ENCODE results near the gene CITED4. TPM values are rescaled to one million over a fixed set of nuclear protein-coding genes. Genes with fewer than 3 reads are reported as not detected.
A peak's percentile ranks its signal among the peaks of the same experiment; 100 is the strongest.

Gene CITED4
- 10 to 100 TPM in 3 of 4 donors, 1 to 10 TPM in 1; 9.2 to 15.6 (median 14.1) TPM for total RNA-seq

- TF ChIP-seq CTCF (IDR thresholded peaks at IDR 0.05) (peak in 2 of 4 experiments; percentile 42 to 49), POLR2A (IDR thresholded peaks at IDR 0.05) (peak; percentile 94 to 97), POLR2AphosphoS5 (IDR thresholded peaks at IDR 0.05) (peak; percentile 96), EP300 (IDR thresholded peaks at IDR 0.05) (no peak)
- Histone ChIP-seq H3K4me1 (peaks cover 0 to 43% (median 5%) of the 10 kb centered on the region in 3 donors), H3K27me3 (no peaks in the 10 kb centered on the region), H3K4me3 (peak within 1 kb of the TSS; percentile 39 to 93), H3K36me3 (no peaks in the 10 kb centered on the region), H3K27ac (peak within 1 kb of the TSS; percentile 48 to 95 (median 87)), H3K9me3 (no peaks in the 10 kb centered on the region)
- peak; percentile 97 for ATAC-seq
- WGBS, 2 donors (ENCODE audit: low coverage in 1 of 2): 0 to 100% methylated on average over 1 to 9 of the region's 75 CpGs
Observed at GRCh38 chr1:40862008-40862863, at the start of gene CITED4. Gene CITED4 (minus strand): TSS chr1:40862363. CDS start chr1:40862127, 236 bp downstream.

- no peak for ATAC-seq
- Histone ChIP-seq H3K4me1 (no peaks in the 10 kb centered on the region), H3K9me3 (no peaks in the 10 kb centered on the region), H3K27ac (no peak overlapping the region), H3K4me3 (no peak overlapping the region), H3K27me3 (no peaks in the 10 kb centered on the region), H3K36me3 (no peaks in the 10 kb centered on the region)
- 51 to 55% methylated on average over 3 of the region's 3 CpGs for WGBS, 2 donors (ENCODE audit: low coverage in 1 of 2)
- no peak for TF ChIP-seq POLR2A (IDR thresholded peaks at IDR 0.05)
- no peak for TF ChIP-seq EP300 (IDR thresholded peaks at IDR 0.05)
- no peak for TF ChIP-seq POLR2AphosphoS5 (IDR thresholded peaks at IDR 0.05)
- no peak for TF ChIP-seq CTCF (IDR thresholded peaks at IDR 0.05)
Observed at GRCh38 chr1:40911105-40911504, 48.9 kb upstream of the CITED4 start.

GRCh38 chr1:40909281-40909680, 47.1 kb upstream of the CITED4 start:
- WGBS, 2 donors (ENCODE audit: low coverage in 1 of 2): 100% methylated on average over 6 of the region's 9 CpGs; no CpG with 5 or more reads in 1 of the 2 donors
- no peak overlapping the region for H3K4me3 ChIP-seq
- H3K27ac ChIP-seq: no peak overlapping the region
- no peaks in the 10 kb centered on the region for H3K9me3 ChIP-seq
- H3K27me3 ChIP-seq: no peaks in the 10 kb centered on the region
- no peaks in the 10 kb centered on the region for H3K4me1 ChIP-seq
- no peak for ATAC-seq
- no peaks in the 10 kb centered on the region for H3K36me3 ChIP-seq
- TF ChIP-seq EP300 (IDR thresholded peaks at IDR 0.05) (no peak), POLR2AphosphoS5 (IDR thresholded peaks at IDR 0.05) (no peak), CTCF (IDR thresholded peaks at IDR 0.05) (no peak), POLR2A (IDR thresholded peaks at IDR 0.05) (no peak)

GRCh38 chr1:40908350-40908749, 46.2 kb upstream of the CITED4 start:
- WGBS, 2 donors (ENCODE audit: low coverage in 1 of 2): 69 to 80% methylated on average over 5 to 6 of the region's 6 CpGs
- H3K27ac ChIP-seq: no peak overlapping the region

More at GRCh38 chr1:40908350-40908749, 46.2 kb upstream of the CITED4 start:
- Histone ChIP-seq H3K4me1 (no peaks in the 10 kb centered on the region), H3K9me3 (no peaks in the 10 kb centered on the region), H3K4me3 (no peak overlapping the region), H3K27me3 (no peaks in the 10 kb centered on the region), H3K36me3 (no peaks in the 10 kb centered on the region)
- ATAC-seq: no peak
- TF ChIP-seq POLR2A (IDR thresholded peaks at IDR 0.05) (no peak), POLR2AphosphoS5 (IDR thresholded peaks at IDR 0.05) (no peak), CTCF (IDR thresholded peaks at IDR 0.05) (no peak), EP300 (IDR thresholded peaks at IDR 0.05) (no peak)

Data from gastroesophageal sphincter (tissue), 4 donors.